Stimulated activated naive CD4-positive, alpha-beta T cell treated with Interleukin-2 at 50 U/mL for 16 hours (primary cell): ENCODE measurements around the gene CYFIP2.
"Not testable (repeated sequence)": the region's sequence is repeated elsewhere in the genome, so short reads cannot be mapped to it uniquely, and the experiment has no call there.

Experiments used
- DNase-seq: peaks from one replicate; lab custom pipeline; 2025; lab: John Stamatoyannopoulos, UW

The CYFIP2 gene

GRCh38 chr5:157390133-157390532 is 124.2 kb downstream of the CYFIP2 start:
- no peak for DNase-seq

GRCh38 chr5:157390551-157391297 is 124.8 kb downstream of the CYFIP2 start:
- DNase-seq: peak; percentile 74

GRCh38 chr5:157398305-157398704 is 132.4 kb downstream of the CYFIP2 start:
- DNase-seq: no peak

GRCh38 chr5:157400741-157401495 is 135.0 kb downstream of the CYFIP2 start:
- DNase-seq: no peak

GRCh38 chr5:157415838-157416237 is 149.9 kb downstream of the CYFIP2 start:
- DNase-seq: no peak

GRCh38 chr5:157419521-157419920 is 153.6 kb downstream of the CYFIP2 start:
- not testable (repeated sequence) for DNase-seq

- DNase-seq: not testable (repeated sequence)
Measured at GRCh38 chr5:157429920-157430319, 164.0 kb downstream of the CYFIP2 start.

- DNase-seq: no peak
Measured at GRCh38 chr5:157431544-157432200, 165.7 kb downstream of the CYFIP2 start.

GRCh38 chr5:157434096-157434495 is 168.2 kb downstream of the CYFIP2 start:
- DNase-seq: no peak

- DNase-seq: no peak
Measured at GRCh38 chr5:157443041-157443549, 177.2 kb downstream of the CYFIP2 start.

GRCh38 chr5:157444224-157444623 is 178.3 kb downstream of the CYFIP2 start:
- no peak for DNase-seq
